ENCODE results near the gene KCNH4. TPM values are rescaled to one million over a fixed set of nuclear protein-coding genes. Genes with fewer than 3 reads are reported as not detected.

The KCNH4 gene
- total RNA-seq, 6 donors from 2014 or later = under 0.01 to 0.27 TPM; not detected in 4

- 35 to 39% methylated on average over 4 of the region's 4 CpGs for WGBS, 2 donors
- Histone ChIP-seq H3K36me3 (peaks cover 12 to 35% (median 35%) of the 10 kb centered on the region in 4 donors), H3K4me3 (no peak overlapping the region), H3K4me1 (peaks cover 82 to 86% (median 85%) of the 10 kb centered on the region in 4 donors), H3K27ac (peak overlapping the region; percentile 74 to 91 (median 82)), H3K9me3 (no peaks in the 10 kb centered on the region), H3K27me3 (no peaks in the 10 kb centered on the region)
- DNase-seq = no peak
- ATAC-seq (ENCODE audit: low FRiP score in 2 of 2) = no peak
- no peak for TF ChIP-seq POLR2A (IDR thresholded peaks at IDR 0.05)
Observed at GRCh38 chr17:42131981-42132432, 48.9 kb downstream of the KCNH4 start.

GRCh38 chr17:42131232-42131631, 49.7 kb downstream of the KCNH4 start:
- WGBS, 2 donors = 87 to 90% methylated on average over 4 of the region's 4 CpGs
- Histone ChIP-seq H3K9me3 (no peaks in the 10 kb centered on the region), H3K27me3 (no peaks in the 10 kb centered on the region), H3K4me1 (peaks cover 74 to 79% (median 77%) of the 10 kb centered on the region in 4 donors), H3K27ac (peak overlapping the region; percentile 74 to 91 (median 82)), H3K36me3 (peaks cover 17 to 43% (median 40%) of the 10 kb centered on the region in 4 donors), H3K4me3 (no peak overlapping the region)
- no peak for DNase-seq
- TF ChIP-seq POLR2AphosphoS5 (IDR thresholded peaks at IDR 0.05) (no peak), POLR2A (IDR thresholded peaks at IDR 0.05) (no peak), EP300 (IDR thresholded peaks at IDR 0.05) (no peak), CTCF (IDR thresholded peaks at IDR 0.05) (no peak)
- no peak for ATAC-seq (ENCODE audit: low FRiP score in 2 of 2)

GRCh38 chr17:42130310-42130936, 50.5 kb downstream of the KCNH4 start:
- H3K27ac ChIP-seq = peak overlapping the region; percentile 74 to 91 (median 82)
- no peaks in the 10 kb centered on the region for H3K27me3 ChIP-seq
- no peak overlapping the region for H3K4me3 ChIP-seq
- no peak for TF ChIP-seq POLR2AphosphoS5 (IDR thresholded peaks at IDR 0.05)
- no peak for TF ChIP-seq CTCF (IDR thresholded peaks at IDR 0.05)
- TF ChIP-seq EP300 (IDR thresholded peaks at IDR 0.05) = no peak
- TF ChIP-seq POLR2A (IDR thresholded peaks at IDR 0.05) = no peak
- WGBS, 2 donors = 93 to 94% methylated on average over 9 to 16 of the region's 16 CpGs
- ATAC-seq (ENCODE audit: low FRiP score in 2 of 2) (no peak), DNase-seq (no peak)
- H3K4me1 ChIP-seq = peaks cover 66 to 71% (median 69%) of the 10 kb centered on the region in 4 donors
- peaks cover 24 to 51% (median 48%) of the 10 kb centered on the region in 4 donors for H3K36me3 ChIP-seq
- H3K9me3 ChIP-seq = no peaks in the 10 kb centered on the region

GRCh38 chr17:42129109-42129837, 51.7 kb downstream of the KCNH4 start:
- H3K36me3 ChIP-seq = peaks cover 28 to 62% (median 55%) of the 10 kb centered on the region in 4 donors
- TF ChIP-seq POLR2A (IDR thresholded peaks at IDR 0.05) (peak in 1 of 4 donors; percentile 45), POLR2AphosphoS5 (IDR thresholded peaks at IDR 0.05) (peak; percentile 7 to 61), CTCF (IDR thresholded peaks at IDR 0.05) (peak in 1 of 6 experiments; percentile 20), EP300 (IDR thresholded peaks at IDR 0.05) (peak in 2 of 4 donors; percentile 58 to 74)
- peak in 1 of 2 donors; percentile 50 for DNase-seq

GRCh38 chr17:42127414-42127813, 53.5 kb downstream of the KCNH4 start:
- 90 to 98% methylated on average over 6 of the region's 6 CpGs for WGBS, 2 donors
- H3K27me3 ChIP-seq = no peaks in the 10 kb centered on the region
- no peak for ATAC-seq (ENCODE audit: low FRiP score in 2 of 2)
- peaks cover 37 to 45% (median 39%) of the 10 kb centered on the region in 4 donors for H3K4me1 ChIP-seq
- no peak overlapping the region for H3K27ac ChIP-seq
- TF ChIP-seq POLR2A (IDR thresholded peaks at IDR 0.05) (no peak), POLR2AphosphoS5 (IDR thresholded peaks at IDR 0.05) (no peak), CTCF (IDR thresholded peaks at IDR 0.05) (no peak), EP300 (IDR thresholded peaks at IDR 0.05) (no peak)
- no peaks in the 10 kb centered on the region for H3K9me3 ChIP-seq
- H3K36me3 ChIP-seq = peaks cover 28 to 63% (median 55%) of the 10 kb centered on the region in 4 donors
- H3K4me3 ChIP-seq = no peak overlapping the region
- no peak for DNase-seq

More at GRCh38 chr17:42129109-42129837, 51.7 kb downstream of the KCNH4 start:
- Histone ChIP-seq H3K4me3 (no peak overlapping the region), H3K9me3 (no peaks in the 10 kb centered on the region), H3K27me3 (no peaks in the 10 kb centered on the region), H3K27ac (peak overlapping the region; percentile 74 to 91 (median 82)), H3K4me1 (peaks cover 54 to 59% (median 58%) of the 10 kb centered on the region in 4 donors)
- WGBS, 2 donors = 84 to 94% methylated on average over 4 to 8 of the region's 8 CpGs
- peak; percentile 19 to 69 for ATAC-seq (ENCODE audit: low FRiP score in 2 of 2)
